Ishikawa (cell line): ENCODE measurements around the gene ACTBL2.

Source experiments
- CEBPB ChIP-seq: IDR thresholded peaks from 2 replicates; pipeline ENCODE4 v1.6.1; 2012
- RAD21 ChIP-seq: IDR thresholded peaks from 2 replicates; pipeline ENCODE4 v1.6.1; 2012; ENCODE audit warnings: low read depth
- TAF1 ChIP-seq: IDR thresholded peaks from 2 replicates; pipeline ENCODE4 v1.6.1; 2012; ENCODE audit warnings: low read depth, mild to moderate bottlenecking
- YY1 ChIP-seq: IDR thresholded peaks from 2 replicates; pipeline ENCODE4 v1.6.1; 2012; ENCODE audit warnings: low read depth
- TF ChIP-seq, protein P1 (sequence below): IDR thresholded peaks from 2 replicates; pipeline ENCODE4 v1.6.1; 2012
- TF ChIP-seq, protein P2 (sequence below): IDR thresholded peaks from 2 replicates; pipeline ENCODE4 v1.6.1; 2012; ENCODE audit warnings: low read depth, mild to moderate bottlenecking

DNA sequence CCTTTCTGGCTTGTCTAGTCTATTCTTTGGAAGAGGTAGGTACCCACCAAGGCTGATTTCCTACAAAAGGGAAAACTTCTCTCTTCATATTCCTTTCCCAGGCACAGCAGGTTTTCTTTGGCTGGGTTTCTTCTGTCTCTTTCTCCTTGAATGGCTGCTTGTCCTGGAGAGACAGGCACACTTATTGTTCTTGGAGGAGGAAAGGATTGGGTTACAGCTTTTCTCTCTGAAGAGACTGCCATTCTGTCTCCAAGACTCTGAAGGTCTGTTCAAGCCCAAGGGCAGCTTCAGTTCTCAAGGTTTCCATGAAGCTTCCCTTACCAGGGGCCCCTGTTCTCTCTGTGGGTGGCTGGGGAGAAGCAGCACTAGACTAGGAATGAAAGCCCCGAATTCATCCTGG lies 33.9 kb downstream of the ACTBL2 start:
- TF ChIP-seq CEBPB, result no peak
- TF ChIP-seq, protein P1, sequence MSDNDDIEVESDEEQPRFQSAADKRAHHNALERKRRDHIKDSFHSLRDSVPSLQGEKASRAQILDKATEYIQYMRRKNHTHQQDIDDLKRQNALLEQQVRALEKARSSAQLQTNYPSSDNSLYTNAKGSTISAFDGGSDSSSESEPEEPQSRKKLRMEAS, result no peak
- TF ChIP-seq TAF1, result no peak
- no peak for TF ChIP-seq YY1
- no peak for TF ChIP-seq RAD21
- TF ChIP-seq, protein P2, sequence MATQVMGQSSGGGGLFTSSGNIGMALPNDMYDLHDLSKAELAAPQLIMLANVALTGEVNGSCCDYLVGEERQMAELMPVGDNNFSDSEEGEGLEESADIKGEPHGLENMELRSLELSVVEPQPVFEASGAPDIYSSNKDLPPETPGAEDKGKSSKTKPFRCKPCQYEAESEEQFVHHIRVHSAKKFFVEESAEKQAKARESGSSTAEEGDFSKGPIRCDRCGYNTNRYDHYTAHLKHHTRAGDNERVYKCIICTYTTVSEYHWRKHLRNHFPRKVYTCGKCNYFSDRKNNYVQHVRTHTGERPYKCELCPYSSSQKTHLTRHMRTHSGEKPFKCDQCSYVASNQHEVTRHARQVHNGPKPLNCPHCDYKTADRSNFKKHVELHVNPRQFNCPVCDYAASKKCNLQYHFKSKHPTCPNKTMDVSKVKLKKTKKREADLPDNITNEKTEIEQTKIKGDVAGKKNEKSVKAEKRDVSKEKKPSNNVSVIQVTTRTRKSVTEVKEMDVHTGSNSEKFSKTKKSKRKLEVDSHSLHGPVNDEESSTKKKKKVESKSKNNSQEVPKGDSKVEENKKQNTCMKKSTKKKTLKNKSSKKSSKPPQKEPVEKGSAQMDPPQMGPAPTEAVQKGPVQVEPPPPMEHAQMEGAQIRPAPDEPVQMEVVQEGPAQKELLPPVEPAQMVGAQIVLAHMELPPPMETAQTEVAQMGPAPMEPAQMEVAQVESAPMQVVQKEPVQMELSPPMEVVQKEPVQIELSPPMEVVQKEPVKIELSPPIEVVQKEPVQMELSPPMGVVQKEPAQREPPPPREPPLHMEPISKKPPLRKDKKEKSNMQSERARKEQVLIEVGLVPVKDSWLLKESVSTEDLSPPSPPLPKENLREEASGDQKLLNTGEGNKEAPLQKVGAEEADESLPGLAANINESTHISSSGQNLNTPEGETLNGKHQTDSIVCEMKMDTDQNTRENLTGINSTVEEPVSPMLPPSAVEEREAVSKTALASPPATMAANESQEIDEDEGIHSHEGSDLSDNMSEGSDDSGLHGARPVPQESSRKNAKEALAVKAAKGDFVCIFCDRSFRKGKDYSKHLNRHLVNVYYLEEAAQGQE, result no peak
